Natural killer cell (primary cell): ENCODE results near the gene MARCHF3. TPM values are rescaled to one million over a fixed set of nuclear protein-coding genes. Genes with fewer than 3 reads are reported as not detected.

ENCODE experiments used
- ATAC-seq, 3 donors: fragments of 150-1000 bp in 2 of 3; fragments of 200-7000 bp in 1 of 3; cut with Tn5 transposase; 1 replicate in 1 of 3; 2 replicates in 2 of 3; pipeline ENCODE4 v1.10.0; 2021; ENCODE audit warnings: mild to moderate bottlenecking in 2 of 3, moderate library complexity in 2 of 3
- DNase-seq, 2 donors: peaks; one replicate each; pipeline versions ENCODE4 v3.0.0 to v3.0.0-alpha.2; 2013 to 2021; ENCODE audit warnings: mixed read lengths in 1 of 2
- H3K27ac ChIP-seq: one replicate; pipeline ENCODE4 v1.5.1; 2013; ENCODE audit warnings: mild to moderate bottlenecking, low read length
- H3K27me3 ChIP-seq: one replicate; pipeline ENCODE4 v1.6.1; 2013; ENCODE audit warnings: low read length; ENCODE audit not compliant: control insufficient read depth, insufficient read depth
- H3K36me3 ChIP-seq: one replicate; pipeline ENCODE4 v1.6.1; 2013; ENCODE audit warnings: low read length; ENCODE audit not compliant: control insufficient read depth, insufficient read depth
- H3K4me1 ChIP-seq: one replicate; pipeline ENCODE4 v1.6.1; 2013; ENCODE audit warnings: low read length; ENCODE audit not compliant: control insufficient read depth, insufficient read depth
- H3K4me3 ChIP-seq: one replicate; pipeline ENCODE4 v1.5.1; 2013; ENCODE audit warnings: low read length
- H3K9me3 ChIP-seq: one replicate; pipeline ENCODE4 v1.6.1; 2013; ENCODE audit warnings: low read length; ENCODE audit not compliant: control insufficient read depth, insufficient read depth
- H3K27ac Mint-ChIP-seq, 2 donors: one replicate each; pipeline ENCODE4 v1.8.0; 2022; ENCODE audit warnings: mild to moderate bottlenecking in 2 of 2, mixed read lengths in 2 of 2, moderate library complexity in 1 of 2
- H3K27me3 Mint-ChIP-seq, 2 donors: one replicate each; pipeline ENCODE4 v1.8.0; 2022; ENCODE audit warnings: low read depth in 2 of 2, mixed read lengths in 2 of 2
- H3K36me3 Mint-ChIP-seq: one replicate; pipeline ENCODE4 v1.8.0; 2022; ENCODE audit warnings: mixed read lengths
- H3K4me1 Mint-ChIP-seq, 2 donors: one replicate each; pipeline ENCODE4 v1.8.0; 2022; ENCODE audit warnings: mixed read lengths in 2 of 2
- H3K4me3 Mint-ChIP-seq: one replicate; pipeline ENCODE4 v1.8.0; 2022; ENCODE audit warnings: mild to moderate bottlenecking, moderate library complexity, mixed read lengths
- H3K9me3 Mint-ChIP-seq, 2 donors: one replicate each; pipeline ENCODE4 v1.8.0; 2022; ENCODE audit warnings: mixed read lengths in 2 of 2
- CTCF ChIP-seq: fragments of 200-600 bp; IDR thresholded peaks from one replicate; pipeline ENCODE4 v1.8.0; 2022; ENCODE audit warnings: antibody characterized with exemption
- WGBS: methylation state at CpG from one replicate; pipeline ENCODE4 v1.1.7; 2013; ENCODE audit warnings: missing lambda C conversion rate; ENCODE audit not compliant: insufficient coverage; 5-methylcytosine and 5-hydroxymethylcytosine counted together
- intact Hi-C: fragments of 100-400 bp; cut with micrococcal nuclease; formaldehyde crosslinking; loops from one replicate; pipeline ENCODE4 v1.14.2; 2022
- total RNA-seq, 4 donors: library from RNA; stranded (reverse); fragments of 120-200 nt in 1 of 4; gene quantifications; one replicate each; pipeline versions ENCODE4 v1.2.3 to v1.2.4, GENCODE V29; 2013 to 2022

MARCHF3 gene
- total RNA-seq, 3 donors from 2014 or later (not counting 1 experiment from before 2014, with no cell fraction given): 6.8 to 11.2 (median 8.9) TPM

GRCh38 chr5:126995689-126996088 is 34.7 kb downstream of the MARCHF3 start:
- H3K4me1 Mint-ChIP-seq: peaks cover 0 to 27% of the 10 kb centered on the region in 2 donors

DNA sequence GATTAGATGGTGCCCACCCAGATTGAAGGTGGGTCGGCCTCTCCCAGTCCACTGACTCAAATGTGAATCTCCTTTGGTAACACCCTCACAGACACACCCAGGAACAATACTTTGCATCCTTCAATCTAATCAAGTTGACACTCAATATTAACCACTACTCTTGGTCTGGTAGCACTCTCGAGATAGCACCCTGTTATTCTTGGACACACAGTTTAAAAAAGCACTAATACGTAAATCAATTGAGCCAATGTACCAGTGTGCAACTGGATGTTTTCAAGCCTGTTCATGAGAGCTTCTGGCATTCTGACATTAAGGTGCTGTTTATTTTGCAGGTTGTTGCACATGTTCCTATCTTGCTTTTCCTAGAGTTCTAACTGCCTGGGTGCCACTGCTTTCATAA is 35.3 kb downstream of the MARCHF3 start:
- Histone ChIP-seq H3K36me3 (no peaks in the 10 kb centered on the region), H3K27me3 (no peaks in the 10 kb centered on the region), H3K27ac (no peak overlapping the region), H3K4me3 (no peak overlapping the region), H3K4me1 (no peaks in the 10 kb centered on the region), H3K9me3 (no peaks in the 10 kb centered on the region)
- no peak for ATAC-seq
- WGBS: 87% methylated on average over 3 of the region's 3 CpGs
- Mint-ChIP-seq H3K9me3 (no peaks in the 10 kb centered on the region), H3K27ac (no peak overlapping the region), H3K4me3 (no peak overlapping the region), H3K36me3 (no peaks in the 10 kb centered on the region), H3K4me1 (peaks cover 0 to 27% of the 10 kb centered on the region in 2 donors), H3K27me3 (peaks cover 3 to 12% of the 10 kb centered on the region in 2 donors)
- DNase-seq: no peak
- no peak for TF ChIP-seq CTCF
- intact Hi-C loops: no loop called here

More at GRCh38 chr5:126995689-126996088, 34.7 kb downstream of the MARCHF3 start:
- Mint-ChIP-seq H3K36me3 (no peaks in the 10 kb centered on the region), H3K4me3 (no peak overlapping the region), H3K27ac (no peak overlapping the region), H3K27me3 (peaks cover 3 to 12% of the 10 kb centered on the region in 2 donors), H3K9me3 (no peaks in the 10 kb centered on the region)
- WGBS: 89% methylated on average over 1 of the region's 1 CpG
- no peaks in the 10 kb centered on the region for H3K27me3 ChIP-seq
- no peak for TF ChIP-seq CTCF
- intact Hi-C loops: no loop called here
- H3K27ac ChIP-seq: no peak overlapping the region
- H3K4me1 ChIP-seq: no peaks in the 10 kb centered on the region
- H3K9me3 ChIP-seq: no peaks in the 10 kb centered on the region
- DNase-seq (no peak), ATAC-seq (no peak)
- H3K4me3 ChIP-seq: no peak overlapping the region
- H3K36me3 ChIP-seq: no peaks in the 10 kb centered on the region

- H3K27ac Mint-ChIP-seq: no peak overlapping the region
- WGBS: 84% methylated on average over 3 of the region's 4 CpGs
- no peaks in the 10 kb centered on the region for H3K4me1 ChIP-seq
Observed at GRCh38 chr5:126994485-126994884, 35.9 kb downstream of the MARCHF3 start.

More at GRCh38 chr5:126994485-126994884, 35.9 kb downstream of the MARCHF3 start:
- peaks cover 3 to 12% of the 10 kb centered on the region in 2 donors for H3K27me3 Mint-ChIP-seq
- peaks cover 0 to 27% of the 10 kb centered on the region in 2 donors for H3K4me1 Mint-ChIP-seq
- TF ChIP-seq CTCF: no peak
- no peak overlapping the region for H3K4me3 Mint-ChIP-seq
- intact Hi-C loops: no loop called here
- DNase-seq (no peak), ATAC-seq (no peak)
- Histone ChIP-seq H3K9me3 (no peaks in the 10 kb centered on the region), H3K4me3 (no peak overlapping the region), H3K36me3 (no peaks in the 10 kb centered on the region), H3K27ac (no peak overlapping the region), H3K27me3 (no peaks in the 10 kb centered on the region)
- H3K36me3 Mint-ChIP-seq: no peaks in the 10 kb centered on the region
- H3K9me3 Mint-ChIP-seq: no peaks in the 10 kb centered on the region
